Fibroblast of skin of right biceps (primary cell): ENCODE measurements around the gene OR2F1.
"Not testable (repeated sequence)": the region's sequence is repeated elsewhere in the genome, so short reads cannot be mapped to it uniquely, and the experiment has no call there.

ENCODE experiments used
- DNase-seq: peaks from one replicate; pipeline ENCODE4 v3.0.0-alpha.2; 2013

The OR2F1 gene

DNA sequence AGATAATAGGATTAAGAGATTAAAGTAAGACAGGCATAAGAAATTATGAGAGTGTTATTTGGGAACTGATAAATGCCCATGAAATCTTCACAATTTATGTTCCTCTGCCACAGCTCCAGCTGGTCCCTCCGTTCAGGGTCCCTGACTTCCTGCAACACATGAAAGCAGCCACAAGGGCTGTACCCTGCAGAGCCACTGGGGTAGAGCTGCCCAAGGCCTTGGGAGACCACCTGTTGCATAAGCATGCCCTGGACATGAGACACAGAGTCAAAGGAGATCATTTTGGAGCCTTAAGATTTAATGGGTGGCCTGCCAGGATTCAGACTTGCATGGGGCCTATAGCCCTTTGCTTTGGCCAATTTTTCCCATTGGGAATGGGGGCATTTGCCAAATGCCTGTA lies 56.2 kb downstream of the OR2F1 start:
- DNase-seq = not testable (repeated sequence)

DNA sequence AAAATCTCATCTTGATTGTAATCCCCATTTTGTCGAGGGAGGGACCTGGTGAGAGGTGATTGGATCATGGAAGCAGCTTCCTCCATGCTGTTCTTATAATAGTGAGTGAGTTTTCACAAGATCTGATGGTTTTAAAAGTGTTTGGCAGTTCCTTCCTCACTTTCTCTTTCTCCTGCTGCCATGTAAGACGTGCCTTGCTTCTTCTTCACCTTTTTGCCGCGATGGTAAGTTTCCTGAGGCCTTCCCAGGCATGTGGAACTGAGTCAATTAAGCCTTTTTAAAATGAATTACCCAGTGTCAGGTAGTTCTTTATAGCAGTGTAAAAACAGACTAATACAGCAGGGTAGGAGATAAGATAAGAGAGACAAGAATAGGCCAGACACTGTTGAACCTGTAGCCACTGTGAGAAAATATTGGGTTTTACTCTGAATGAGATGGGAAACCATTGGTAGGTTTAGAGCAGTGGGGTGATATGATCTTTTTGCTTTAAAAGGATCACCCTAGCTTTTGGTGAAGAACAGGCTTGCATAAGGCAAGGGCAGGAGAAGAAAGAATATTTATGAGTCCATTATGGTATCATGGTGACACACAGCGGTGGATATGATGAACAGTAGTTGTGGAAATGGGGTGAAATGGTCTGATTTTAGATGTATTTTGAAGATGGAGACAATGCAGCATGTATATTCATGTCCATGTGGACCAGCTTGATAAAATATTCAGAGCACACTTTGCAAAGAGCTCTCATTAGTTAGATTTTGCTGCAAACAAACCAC lies 57.0 kb downstream of the OR2F1 start:
- no peak for DNase-seq
